ENCODE measurements around the gene AGAP3.

AGAP3 gene

GRCh38 chr7:151124899-151125399 lies 38.7 kb downstream of the AGAP3 start:
- no peak for DNase-seq

GRCh38 chr7:151125470-151125845 lies 39.2 kb downstream of the AGAP3 start:
- no peak for DNase-seq

GRCh38 chr7:151125846-151126481 lies 39.7 kb downstream of the AGAP3 start:
- no peak for DNase-seq

DNA sequence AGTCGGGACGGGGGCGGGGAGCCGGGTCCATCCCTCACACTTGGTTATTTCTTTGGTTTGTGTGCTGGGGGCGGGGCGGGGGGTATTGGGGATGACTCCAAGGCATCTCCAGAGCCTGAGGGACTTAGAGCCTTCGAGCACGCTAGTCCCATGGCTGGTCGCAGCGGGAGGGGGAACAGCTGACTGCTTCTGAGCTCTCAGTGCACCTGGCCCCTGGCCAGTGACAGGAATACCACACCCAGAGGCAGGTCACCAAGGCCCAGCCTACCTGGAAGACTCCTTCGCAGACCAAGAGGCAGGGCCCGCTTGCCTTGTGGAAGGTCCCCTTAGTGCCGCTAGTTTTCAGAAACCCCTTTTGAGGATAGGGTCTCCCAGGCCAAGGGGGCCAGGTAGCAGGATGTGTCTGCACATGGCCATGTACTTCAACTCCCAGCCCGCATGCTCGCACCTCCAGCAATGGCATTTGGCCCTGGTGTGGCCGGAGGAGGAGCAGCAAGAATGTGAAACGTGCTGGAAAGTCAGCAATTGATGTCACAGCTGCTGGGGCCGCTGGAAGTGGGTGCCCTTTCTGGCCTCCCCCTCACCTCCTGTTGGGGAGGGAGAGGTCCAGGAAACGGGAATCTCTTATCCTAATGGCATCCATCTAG lies 40.3 kb downstream of the AGAP3 start:
- DNase-seq = no peak

GRCh38 chr7:151128144-151128543 lies 41.9 kb downstream of the AGAP3 start:
- no peak for DNase-seq

- DNase-seq = no peak
Measured at GRCh38 chr7:151128716-151129115, 42.4 kb downstream of the AGAP3 start.

DNA sequence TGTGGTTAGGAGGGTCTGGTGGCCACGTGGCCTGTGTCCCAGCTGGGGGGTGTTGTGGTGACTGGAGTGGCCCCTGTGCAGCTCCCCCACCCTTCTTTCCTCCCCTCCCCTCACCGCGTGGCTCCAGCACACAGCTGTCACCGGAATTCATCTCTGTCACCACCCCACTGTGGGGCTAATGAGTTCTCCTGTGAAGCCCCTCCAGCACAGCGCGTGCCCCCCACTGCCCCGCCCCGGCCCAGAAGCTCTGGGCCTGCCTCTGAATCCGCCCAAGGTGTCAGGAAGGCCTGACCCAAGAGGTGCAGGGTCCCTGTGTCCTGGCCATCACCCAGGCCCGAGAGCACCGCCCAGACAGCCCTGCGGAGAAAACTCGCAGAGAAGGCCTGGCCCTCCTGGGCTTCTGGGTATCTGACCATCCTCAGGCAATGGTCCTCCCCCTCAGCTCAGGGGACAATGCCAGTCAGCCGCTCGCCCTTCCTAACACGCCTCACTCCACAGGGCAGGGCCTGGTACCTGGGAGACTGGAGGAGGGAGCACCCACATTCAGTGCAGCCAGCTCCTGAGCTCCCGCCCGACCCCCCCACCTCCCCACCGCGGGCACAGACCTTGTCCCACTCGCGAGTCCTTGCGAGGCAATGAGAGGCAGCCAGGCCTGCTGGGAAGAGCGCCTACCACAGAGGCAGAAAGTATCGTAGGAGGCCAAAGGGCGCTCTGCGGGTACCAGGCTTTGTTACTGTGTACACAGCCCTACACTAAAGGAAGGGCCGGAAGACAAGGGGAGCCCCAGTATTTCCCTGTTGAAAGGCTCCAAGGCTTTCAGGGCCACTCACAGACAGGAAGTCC lies 43.1 kb downstream of the AGAP3 start:
- no peak for DNase-seq

GRCh38 chr7:151129960-151130591 lies 43.8 kb downstream of the AGAP3 start:
- no peak for DNase-seq

DNA sequence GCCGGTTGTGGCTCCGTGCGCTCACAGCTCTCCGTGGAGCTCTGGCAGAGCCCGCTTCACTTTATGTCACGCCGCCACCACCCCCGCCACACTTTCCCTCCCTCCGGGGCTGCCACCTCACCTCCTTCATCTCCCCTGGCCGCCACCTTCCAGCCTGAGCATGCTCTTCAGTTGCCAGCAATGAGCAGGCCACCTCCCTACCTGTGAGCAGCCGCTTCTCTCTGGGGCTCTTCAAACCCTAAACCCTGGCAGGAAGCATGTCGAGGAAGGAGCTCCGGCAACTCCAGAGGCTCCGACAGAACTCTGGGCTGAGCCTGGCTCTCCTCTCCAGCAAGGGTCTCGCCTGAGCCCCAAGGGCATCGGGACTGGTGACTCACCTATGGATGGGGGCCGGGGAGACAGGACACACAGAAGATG lies 44.5 kb downstream of the AGAP3 start:
- no peak for DNase-seq

GRCh38 chr7:151131224-151131591 lies 44.9 kb downstream of the AGAP3 start:
- no peak for DNase-seq

DNA sequence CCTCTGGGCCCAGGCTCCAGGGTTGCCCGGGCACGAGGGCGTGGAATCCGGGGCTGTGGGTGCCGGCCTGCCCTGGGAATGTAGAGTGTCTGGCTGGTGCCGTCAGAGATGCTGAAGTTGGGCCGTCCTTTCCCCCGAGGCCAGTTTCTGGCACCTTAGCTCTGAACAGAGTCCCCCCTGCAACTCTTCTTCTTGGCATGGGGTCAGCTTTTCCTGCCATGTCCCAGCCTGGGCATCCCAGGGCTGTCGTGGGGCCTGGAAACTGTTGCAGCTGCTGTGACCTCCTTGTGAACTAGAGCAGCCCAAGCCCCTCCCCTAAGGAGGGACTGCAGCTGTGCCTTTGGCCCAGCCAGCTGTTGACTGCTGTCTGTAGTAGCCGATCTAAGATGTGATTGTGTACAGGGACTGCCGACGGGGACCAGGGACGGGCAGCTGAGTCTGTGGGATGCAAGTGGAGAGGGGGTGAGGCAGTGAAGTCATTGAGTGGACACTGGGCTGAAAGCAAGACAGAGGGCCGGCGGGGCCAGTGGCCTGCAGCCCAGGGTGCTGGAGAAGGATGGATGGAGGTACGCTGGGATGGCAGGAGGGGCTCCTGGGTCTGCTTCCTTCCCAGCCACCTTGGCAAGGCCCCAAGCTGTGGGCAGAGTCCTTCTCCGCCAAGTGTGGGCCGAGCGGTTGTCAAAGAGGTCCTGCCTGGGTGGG lies 45.5 kb downstream of the AGAP3 start:
- DNase-seq = no peak

DNA sequence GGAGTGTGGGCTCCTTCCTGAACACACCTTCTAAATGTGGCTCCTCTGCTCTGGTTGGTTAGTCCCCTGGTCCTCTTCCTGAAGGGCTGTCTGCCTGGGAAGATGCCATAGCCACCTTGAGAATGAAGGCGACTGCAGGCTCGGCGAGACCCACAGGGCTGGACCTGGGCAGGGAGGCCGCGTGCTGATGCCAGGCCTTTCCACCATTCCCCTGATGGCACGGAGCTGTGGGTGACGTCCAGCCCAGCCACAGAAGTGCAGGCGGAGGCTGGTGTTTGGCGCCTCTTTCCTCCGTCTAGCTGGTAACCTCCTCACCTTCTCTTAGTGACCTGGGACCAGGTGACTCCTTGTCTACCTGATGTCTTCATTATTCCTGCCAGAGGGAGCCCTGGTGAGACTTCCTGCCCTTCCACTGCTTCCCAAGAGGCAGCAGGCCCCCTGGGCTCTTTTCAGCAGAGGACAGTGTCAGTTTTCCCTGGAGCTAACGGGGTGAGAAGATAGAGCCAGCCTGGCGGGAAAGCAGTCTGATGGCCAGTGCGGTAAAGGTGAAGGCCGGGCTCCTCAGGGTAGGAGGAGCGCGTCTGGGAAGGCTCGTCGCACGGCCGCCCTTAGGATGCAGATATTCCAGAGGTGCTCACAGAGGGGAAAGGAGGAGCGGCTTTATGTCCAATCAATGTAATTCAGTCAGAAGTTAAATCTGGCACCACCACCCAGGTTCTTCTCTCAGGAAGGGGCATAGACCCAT lies 46.4 kb downstream of the AGAP3 start:
- no peak for DNase-seq

DNA sequence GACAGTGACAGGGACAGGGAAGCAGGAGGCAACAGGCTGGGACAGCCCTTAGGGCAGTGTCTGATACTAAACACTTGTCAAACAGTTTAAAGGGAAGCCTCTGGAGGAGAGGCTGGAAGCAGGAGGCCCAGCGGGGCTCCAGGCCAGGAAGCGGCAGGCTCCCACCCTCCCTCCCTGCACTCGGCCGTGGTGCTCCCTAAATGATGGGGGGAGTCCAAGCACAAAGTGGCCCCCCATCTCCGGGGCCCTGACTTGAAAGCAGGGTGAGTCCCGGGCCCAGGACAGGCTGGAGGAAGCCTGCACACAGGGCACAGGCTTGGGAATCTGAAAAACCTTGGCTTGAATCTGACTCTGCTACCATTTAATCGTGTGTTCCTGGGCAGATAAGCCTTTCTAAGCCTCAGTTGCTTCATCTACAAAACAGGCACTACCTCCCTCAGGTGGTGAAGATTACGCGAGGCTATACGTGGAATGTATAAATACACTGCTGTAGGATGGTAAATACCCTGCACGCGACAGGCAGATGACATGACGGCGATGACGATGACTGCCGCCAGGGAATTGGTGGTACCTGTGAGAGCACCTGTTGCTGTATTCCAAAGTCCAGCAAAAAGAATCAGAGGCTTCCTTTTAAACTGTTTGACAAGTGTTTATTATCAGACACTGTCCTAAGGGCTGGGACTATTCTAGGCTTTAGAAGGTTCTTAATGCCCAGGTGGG lies 47.2 kb downstream of the AGAP3 start:
- DNase-seq = no peak

DNA sequence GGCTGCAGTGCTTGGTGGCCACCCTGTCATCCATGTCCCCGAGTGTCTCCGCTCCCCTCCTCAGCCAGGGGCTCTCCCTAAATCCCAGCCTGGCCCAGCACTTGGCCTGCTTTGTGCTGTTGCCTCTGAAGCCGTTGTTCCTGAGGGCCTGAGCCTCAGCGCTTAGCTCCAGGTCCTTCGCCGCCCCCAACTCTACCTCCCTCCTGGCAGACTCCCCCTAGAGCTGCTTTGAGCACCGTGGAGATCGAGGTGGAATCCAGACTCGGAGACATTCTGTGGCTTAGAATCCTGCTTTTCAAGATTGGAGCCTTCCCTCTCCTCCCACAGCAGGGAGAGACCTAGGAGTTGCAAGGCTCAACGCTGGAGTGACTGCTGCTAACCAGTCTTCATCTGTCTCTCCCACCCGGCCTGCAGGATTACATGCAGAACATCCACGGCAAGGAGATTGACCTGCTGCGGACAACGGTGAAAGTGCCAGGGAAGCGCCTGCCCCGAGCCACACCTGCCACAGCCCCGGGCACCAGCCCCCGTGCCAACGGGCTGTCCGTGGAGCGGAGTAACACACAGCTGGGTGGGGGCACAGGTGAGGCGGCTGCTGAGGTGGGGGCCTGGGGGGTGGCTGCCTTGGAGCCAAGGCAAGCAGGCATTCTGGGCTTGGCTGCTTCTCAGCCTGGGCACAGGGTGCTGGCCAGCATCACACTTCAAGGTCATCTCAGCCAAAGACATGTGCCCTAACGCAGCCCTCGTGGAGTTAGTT lies 47.9 kb downstream of the AGAP3 start:
- no peak for DNase-seq

DNA sequence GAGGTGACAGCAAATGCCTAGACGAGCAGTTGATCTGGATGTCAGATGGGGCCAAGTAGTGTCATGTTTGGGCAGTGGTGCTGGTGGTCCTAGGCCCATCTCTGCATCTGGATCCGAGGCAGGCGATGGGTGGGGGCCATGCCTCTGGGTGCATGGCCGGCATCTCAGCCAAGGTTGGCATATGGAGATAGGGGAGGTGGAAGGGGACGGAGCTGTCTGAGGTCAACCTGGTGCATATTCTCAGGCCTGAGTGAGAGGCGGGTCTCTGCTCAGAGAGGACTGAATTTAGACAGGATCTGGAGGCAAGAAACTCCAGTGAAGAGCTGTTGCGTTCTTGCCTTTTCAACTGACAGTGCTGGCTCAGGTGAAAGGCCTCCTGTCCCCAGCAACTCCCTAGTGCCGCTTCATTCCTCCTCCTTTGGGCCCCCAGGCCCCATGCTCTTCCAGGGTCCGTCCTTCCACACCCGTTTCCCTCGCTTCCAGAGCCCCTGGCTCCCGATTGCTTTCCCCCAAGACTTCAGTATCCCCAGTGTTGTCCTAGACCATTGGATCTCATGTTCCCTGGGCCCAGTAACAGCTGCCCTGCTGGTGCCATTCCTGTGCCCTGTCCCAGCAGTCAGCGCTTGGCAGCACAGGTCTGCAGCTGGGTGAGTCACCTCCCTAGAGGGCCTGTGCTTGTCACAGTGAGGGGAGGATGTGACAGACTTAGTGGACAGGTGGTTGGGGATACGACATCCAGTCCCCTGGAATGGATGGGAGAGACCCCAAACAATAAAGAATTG lies 48.7 kb downstream of the AGAP3 start:
- no peak for DNase-seq

DNA sequence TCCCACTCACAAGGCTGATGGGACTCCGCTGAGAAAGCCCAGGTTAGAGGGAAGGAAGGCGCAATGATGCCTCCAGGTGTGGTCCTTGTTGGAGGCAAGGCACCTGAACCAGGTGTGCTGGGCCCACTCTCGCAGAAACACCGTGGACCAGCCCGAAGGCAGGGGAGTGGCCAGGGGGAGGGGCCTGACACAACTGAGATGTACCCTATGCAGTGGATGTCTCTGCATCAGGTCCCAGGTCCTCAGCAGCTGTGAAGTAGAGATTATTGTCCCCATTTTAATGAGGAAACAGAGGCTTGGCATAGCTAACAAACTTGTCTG lies 49.2 kb downstream of the AGAP3 start:
- no peak for DNase-seq

GRCh38 chr7:151135866-151136843 lies 49.9 kb downstream of the AGAP3 start:
- DNase-seq = no peak

DNA sequence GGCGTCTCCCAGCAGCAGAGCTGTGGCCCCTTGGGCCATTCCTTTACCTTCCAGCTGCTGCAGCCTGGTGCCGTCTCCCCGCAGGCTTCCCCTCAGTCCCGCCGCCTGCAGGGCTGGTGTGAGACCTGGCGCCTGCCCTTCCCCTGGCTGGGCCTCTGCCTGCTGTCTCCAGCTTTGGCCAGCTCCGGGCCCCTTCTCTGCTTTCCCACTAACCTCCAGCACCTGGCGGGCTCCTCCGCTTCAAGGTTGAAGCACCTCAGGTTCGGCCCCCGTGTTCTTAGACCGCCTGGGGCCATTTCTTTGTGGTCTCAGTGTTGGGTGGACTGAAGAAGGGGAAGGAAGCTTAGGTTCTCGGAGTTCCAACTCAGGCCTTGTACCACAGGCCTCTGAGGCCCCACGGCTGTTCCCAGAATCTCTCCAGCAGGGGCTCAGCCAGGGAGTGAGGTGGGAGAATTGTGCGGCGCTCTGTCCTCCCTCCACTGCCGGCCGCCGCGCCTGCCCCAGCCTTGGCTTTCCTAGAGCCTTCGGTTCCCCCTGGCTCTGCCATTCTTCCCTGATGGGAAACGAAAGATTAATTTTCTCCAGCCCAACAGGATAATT lies 50.9 kb downstream of the AGAP3 start:
- no peak for DNase-seq
